Trophoblast cell (in vitro differentiated cells and primary cell): ENCODE measurements around the gene UBXN2A.

Source experiments
- DNase-seq, 2 donors: peaks; one replicate each; pipeline ENCODE4 v3.0.0-alpha.2; 2016
- H2AFZ ChIP-seq: 2 replicates; pipeline ENCODE4 v1.6.1; 2013; ENCODE audit warnings: low read length, moderate library complexity, mild to moderate bottlenecking; ENCODE audit not compliant: insufficient read depth, poor library complexity
- H2AK5ac ChIP-seq: 2 replicates; pipeline ENCODE4 v1.6.1; 2013; ENCODE audit warnings: mild to moderate bottlenecking, low read length
- H2BK120ac ChIP-seq: 2 replicates; pipeline ENCODE4 v1.6.1; 2013; ENCODE audit warnings: low read length, mild to moderate bottlenecking, moderate library complexity; ENCODE audit not compliant: insufficient read depth, poor library complexity
- H2BK12ac ChIP-seq: 2 replicates; pipeline ENCODE4 v1.6.1; 2013; ENCODE audit warnings: mild to moderate bottlenecking, low read length, moderate library complexity
- H2BK5ac ChIP-seq: 2 replicates; pipeline ENCODE4 v1.6.1; 2013; ENCODE audit warnings: low read length, low read depth, moderate library complexity, mild to moderate bottlenecking; ENCODE audit not compliant: poor library complexity
- H3K14ac ChIP-seq: 2 replicates; pipeline ENCODE4 v1.6.1; 2013; ENCODE audit warnings: mild to moderate bottlenecking, low read length
- H3K18ac ChIP-seq: 2 replicates; pipeline ENCODE4 v1.6.1; 2013; ENCODE audit warnings: mild to moderate bottlenecking, low read length
- H3K23ac ChIP-seq: 2 replicates; pipeline ENCODE4 v1.6.1; 2013; ENCODE audit warnings: low read length
- H3K27ac ChIP-seq: 2 replicates; pipeline ENCODE4 v1.5.1; 2013; ENCODE audit warnings: low read depth, mild to moderate bottlenecking, inconsistent platforms, low read length, moderate library complexity
- H3K27me3 ChIP-seq: 2 replicates; pipeline ENCODE4 v1.6.1; 2013; ENCODE audit warnings: inconsistent platforms, mild to moderate bottlenecking, low read length, moderate library complexity; ENCODE audit not compliant: insufficient read depth
- H3K36me3 ChIP-seq, 2 experiments: 1 replicate in 1 of 2; 2 replicates in 1 of 2; pipeline ENCODE4 v1.6.1; 2013; ENCODE audit warnings: low read length in 2 of 2, mild to moderate bottlenecking in 2 of 2, moderate library complexity in 1 of 2; ENCODE audit not compliant: insufficient read depth in 2 of 2, control insufficient read depth in 1 of 2
- H3K4ac ChIP-seq: 2 replicates; pipeline ENCODE4 v1.6.1; 2013; ENCODE audit warnings: low read depth, mild to moderate bottlenecking, low read length, moderate library complexity
- H3K4me1 ChIP-seq, 2 experiments: 1 replicate in 1 of 2; 2 replicates in 1 of 2; pipeline ENCODE4 v1.6.1; 2013; ENCODE audit warnings: low read length in 2 of 2, mild to moderate bottlenecking in 2 of 2, moderate library complexity in 1 of 2; ENCODE audit not compliant: insufficient read depth in 2 of 2, control insufficient read depth in 1 of 2
- H3K4me2 ChIP-seq: 2 replicates; pipeline ENCODE4 v1.6.1; 2013; ENCODE audit warnings: inconsistent platforms, mild to moderate bottlenecking, low read length, moderate library complexity
- H3K4me3 ChIP-seq: 2 replicates; pipeline ENCODE4 v1.5.1; 2013; ENCODE audit warnings: mild to moderate bottlenecking, low read depth, low read length, inconsistent platforms
- H3K79me1 ChIP-seq: one replicate; pipeline ENCODE4 v1.6.1; 2013; ENCODE audit warnings: low read length
- H3K79me2 ChIP-seq: 2 replicates; pipeline ENCODE4 v1.6.1; 2013; ENCODE audit warnings: low read length, mild to moderate bottlenecking; ENCODE audit not compliant: control insufficient read depth, insufficient read depth, poor library complexity
- H3K9ac ChIP-seq: 2 replicates; pipeline ENCODE4 v1.6.1; 2013; ENCODE audit warnings: mild to moderate bottlenecking, low read length
- H3K9me3 ChIP-seq: 2 replicates; pipeline ENCODE4 v1.6.1; 2013; ENCODE audit warnings: low read depth, mild to moderate bottlenecking, control low read depth, inconsistent platforms, low read length; ENCODE audit not compliant: insufficient read depth
- H4K12ac ChIP-seq: 2 replicates; pipeline ENCODE4 v1.6.1; 2013; ENCODE audit warnings: low read depth, mild to moderate bottlenecking, low read length, moderate library complexity
- H4K8ac ChIP-seq: 2 replicates; pipeline ENCODE4 v1.6.1; 2013; ENCODE audit warnings: low read depth, mild to moderate bottlenecking, low read length, moderate library complexity
- H4K91ac ChIP-seq: one replicate; pipeline ENCODE4 v1.6.1; 2013; ENCODE audit warnings: low read depth, mild to moderate bottlenecking, low read length, moderate library complexity
- WGBS: extraction: QIAGEN DNeasy Blood & Tissue Kit; methylation state at CpG from one replicate; pipeline ENCODE4 v1.1.7; 2013; ENCODE audit warnings: missing lambda C conversion rate; ENCODE audit not compliant: insufficient read length, insufficient coverage; ENCODE audit errors: extremely low coverage; 5-methylcytosine and 5-hydroxymethylcytosine counted together

UBXN2A gene

DNA sequence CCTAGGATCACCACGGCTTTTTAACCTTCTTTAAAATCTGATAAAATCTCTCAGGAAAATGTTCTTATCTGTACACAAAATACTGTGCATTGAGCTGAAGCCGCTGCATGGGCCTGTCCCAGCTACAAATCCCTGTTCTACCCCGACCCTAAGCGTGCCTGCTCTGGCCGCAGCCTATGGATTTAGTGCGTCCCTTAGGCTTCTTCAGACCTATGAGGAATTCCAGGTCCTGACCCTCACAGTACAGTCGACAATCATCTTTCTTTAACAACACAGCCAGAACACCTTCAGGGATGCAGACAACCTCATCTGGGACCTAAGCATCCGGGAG is 107.4 kb downstream of the UBXN2A start:
- Histone ChIP-seq H4K12ac (peak overlapping the region; percentile 97), H3K23ac (no peak overlapping the region), H3K4me2 (peak overlapping the region; percentile 28), H3K9me3 (peaks cover 3% of the 10 kb centered on the region), H2AK5ac (no peak overlapping the region), H2BK12ac (no peak overlapping the region), H3K4ac (no peak overlapping the region), H3K14ac (no peak overlapping the region), H3K27me3 (no peaks in the 10 kb centered on the region), H2BK5ac (no peak overlapping the region), H2AFZ (peak overlapping the region; percentile 89), H3K79me1 (peaks cover 6% of the 10 kb centered on the region), H3K4me3 (no peak overlapping the region), H3K27ac (no peak overlapping the region), H3K9ac (peak overlapping the region; percentile 44), H4K91ac (peak overlapping the region; percentile 58), H3K36me3 (no peaks in the 10 kb centered on the region), H3K79me2 (peaks cover 5% of the 10 kb centered on the region), H4K8ac (peak overlapping the region; percentile 91), H3K18ac (no peak overlapping the region), H3K4me1 (peaks cover 3 to 4% of the 10 kb centered on the region in 2 experiments), H2BK120ac (peak overlapping the region; percentile 53)
- WGBS, result no CpG with 5 or more reads among the region's 8 CpGs
- DNase-seq, result no peak

DNA sequence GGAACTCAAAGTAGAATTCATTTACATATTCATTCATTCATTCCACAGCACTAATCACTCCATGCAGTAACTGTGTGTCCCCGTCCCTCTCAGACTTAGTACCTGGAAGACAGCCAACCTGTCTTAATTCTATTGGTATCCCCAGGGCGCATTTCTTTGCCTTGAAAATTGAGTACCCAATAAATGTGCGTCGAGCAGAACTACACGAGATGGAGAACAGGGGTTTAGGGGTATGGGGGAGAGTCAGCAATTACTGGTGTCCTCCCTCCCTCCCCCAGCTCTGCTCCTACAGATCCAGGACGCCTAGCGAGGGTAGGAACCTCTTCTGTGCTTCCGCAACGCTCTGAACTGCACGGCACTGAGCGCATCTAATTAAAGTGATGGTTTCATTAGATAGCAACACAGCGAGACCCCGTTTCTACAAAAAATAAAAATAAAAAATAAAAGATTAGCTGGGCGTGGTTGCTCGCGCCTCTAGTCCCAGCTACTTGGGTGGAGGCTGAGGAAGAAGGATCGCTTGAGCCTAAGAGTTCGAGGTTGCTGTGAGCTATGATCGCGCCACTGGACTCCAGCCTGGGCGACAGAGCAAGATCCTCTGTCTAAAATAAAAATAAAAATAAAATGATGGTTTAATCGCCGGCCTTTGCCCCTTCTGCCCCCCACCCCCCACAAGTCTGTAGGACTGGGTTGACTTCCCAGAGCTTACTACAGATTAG is 108.7 kb downstream of the UBXN2A start:
- H3K4me3 ChIP-seq, result no peak overlapping the region
- no peak overlapping the region for H3K14ac ChIP-seq
- no peak overlapping the region for H3K9ac ChIP-seq
- H2AK5ac ChIP-seq, result no peak overlapping the region
- no peak overlapping the region for H4K12ac ChIP-seq
- peak overlapping the region; percentile 81 for H3K4me2 ChIP-seq
- no peak overlapping the region for H4K8ac ChIP-seq
- no CpG with 5 or more reads among the region's 23 CpGs for WGBS
- H3K4me1 ChIP-seq, result peaks cover 3 to 4% of the 10 kb centered on the region in 2 experiments
- no peak overlapping the region for H4K91ac ChIP-seq
- H2AFZ ChIP-seq, result peak overlapping the region; percentile 70
- H3K4ac ChIP-seq, result no peak overlapping the region
- no peak overlapping the region for H2BK120ac ChIP-seq
- no peaks in the 10 kb centered on the region for H3K27me3 ChIP-seq
- no peak overlapping the region for H3K23ac ChIP-seq
- no peak overlapping the region for H2BK5ac ChIP-seq
- H3K79me2 ChIP-seq, result peaks cover 5% of the 10 kb centered on the region
- no peak overlapping the region for H2BK12ac ChIP-seq
- DNase-seq, result no peak
- peaks cover 3% of the 10 kb centered on the region for H3K9me3 ChIP-seq
- H3K36me3 ChIP-seq, result no peaks in the 10 kb centered on the region
- H3K27ac ChIP-seq, result no peak overlapping the region
- H3K79me1 ChIP-seq, result peaks cover 6% of the 10 kb centered on the region
- H3K18ac ChIP-seq, result no peak overlapping the region

DNA sequence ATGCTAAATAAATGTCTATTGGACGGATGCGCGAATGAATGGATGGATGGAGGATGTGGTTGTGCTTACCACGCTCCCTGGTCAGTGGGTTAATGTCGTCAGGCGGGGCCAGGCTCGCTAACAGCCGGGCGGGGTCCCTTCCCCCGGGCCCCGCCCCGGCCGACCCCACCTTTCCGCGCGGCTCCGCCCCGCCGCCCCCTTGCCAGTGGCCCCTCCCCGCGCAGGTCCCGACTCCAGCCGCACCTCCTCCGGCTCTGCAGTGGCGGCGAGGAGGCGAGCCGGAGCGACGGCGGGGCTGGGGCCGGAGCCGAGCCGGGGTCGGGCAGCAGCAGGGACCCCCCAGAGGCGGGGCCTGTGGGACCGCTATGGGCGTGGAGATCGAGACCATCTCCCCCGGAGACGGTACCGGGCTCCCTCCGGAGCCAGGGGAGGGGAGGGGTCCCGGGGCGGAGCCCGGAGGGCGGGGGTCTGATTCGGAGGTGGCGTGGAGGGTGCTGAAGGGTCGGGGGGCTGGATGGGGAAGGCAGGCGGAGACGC is 109.3 kb downstream of the UBXN2A start, which contains the start of gene FKBP1B:
Gene FKBP1B (plus strand): TSS at position 257 of the 537 bp plus-strand sequence. CDS start 109 bp downstream, at position 366.
- Histone ChIP-seq H3K14ac (peak within 1 kb of the TSS; percentile 69), H3K27ac (no peak within 1 kb of the TSS), H2BK120ac (no peak within 1 kb of the TSS), H3K79me2 (peaks cover 5% of the 10 kb centered on the region), H3K9ac (peak within 1 kb of the TSS; percentile 10), H3K4ac (peak within 1 kb of the TSS; percentile 16), H3K4me1 (peaks cover 3 to 4% of the 10 kb centered on the region in 2 experiments), H3K79me1 (peaks cover 6% of the 10 kb centered on the region), H4K91ac (peak within 1 kb of the TSS; percentile 32), H3K18ac (peak within 1 kb of the TSS; percentile 50), H3K9me3 (peaks cover 3% of the 10 kb centered on the region), H2BK5ac (no peak within 1 kb of the TSS), H4K12ac (peak within 1 kb of the TSS; percentile 80), H3K27me3 (no peaks in the 10 kb centered on the region), H2AK5ac (no peak within 1 kb of the TSS), H3K4me3 (peak within 1 kb of the TSS; percentile 78), H3K4me2 (peak within 1 kb of the TSS; percentile 81), H3K23ac (no peak within 1 kb of the TSS), H2AFZ (peak within 1 kb of the TSS; percentile 94), H2BK12ac (no peak within 1 kb of the TSS), H4K8ac (peak within 1 kb of the TSS; percentile 71), H3K36me3 (no peaks in the 10 kb centered on the region)
- peak; percentile 17 to 62 for DNase-seq
- no CpG with 5 or more reads among the region's 52 CpGs for WGBS

DNA sequence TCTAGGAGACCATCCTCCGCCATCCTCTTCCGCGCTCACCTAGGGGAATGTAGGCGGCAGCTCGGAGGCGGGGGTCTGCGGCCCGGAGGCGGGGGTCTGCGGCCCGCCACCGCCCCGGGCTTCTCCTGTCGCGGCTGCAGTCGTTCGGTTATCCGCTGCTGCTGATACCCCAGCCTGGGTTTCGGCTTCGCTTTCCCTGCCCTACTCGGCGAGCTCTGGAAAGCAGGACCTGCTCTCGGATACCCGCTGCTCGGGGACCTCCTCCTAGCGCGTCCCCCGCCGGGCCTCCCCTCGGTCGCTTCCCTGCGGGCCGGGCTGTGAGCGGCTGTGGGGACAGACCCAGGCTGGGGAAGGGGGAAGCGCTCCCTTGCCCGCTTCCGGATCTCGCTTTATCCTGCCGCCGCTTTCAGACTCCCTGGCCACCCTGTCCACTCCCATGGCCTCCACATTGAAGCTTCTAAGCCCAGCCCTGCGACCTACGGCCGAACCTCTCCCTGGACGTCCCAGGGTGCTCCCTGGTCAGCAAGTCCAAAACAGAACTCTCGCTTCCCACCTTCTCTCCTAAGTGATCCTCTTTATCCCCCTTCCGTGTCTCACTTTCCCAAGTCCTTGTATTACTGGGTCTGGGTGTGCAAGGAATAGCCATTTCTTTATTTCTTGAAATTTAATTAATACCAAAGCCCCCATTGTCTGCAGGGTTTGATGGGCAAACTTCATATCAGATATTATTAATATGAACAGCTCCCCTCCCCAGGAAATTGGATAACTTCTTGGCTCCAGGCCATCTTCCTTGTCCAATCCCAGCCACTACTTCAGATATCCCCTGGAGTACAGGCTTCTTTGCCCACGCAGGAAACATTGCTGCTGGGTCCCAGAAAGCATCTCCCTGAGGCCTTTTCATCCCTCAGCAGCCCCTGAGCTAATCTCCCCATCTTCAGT is 110.0 kb downstream of the UBXN2A start:
- peak overlapping the region; percentile 16 for H3K4ac ChIP-seq

More for the DNA sequence above, 110.0 kb downstream of the UBXN2A start:
- no CpG with 5 or more reads among the region's 47 CpGs for WGBS
- H2BK5ac ChIP-seq, result no peak overlapping the region
- H3K4me2 ChIP-seq, result peak overlapping the region; percentile 81
- H3K79me1 ChIP-seq, result peaks cover 6% of the 10 kb centered on the region
- peak overlapping the region; percentile 32 for H4K91ac ChIP-seq
- H3K14ac ChIP-seq, result peak overlapping the region; percentile 69
- no peaks in the 10 kb centered on the region for H3K27me3 ChIP-seq
- peak overlapping the region; percentile 94 for H2AFZ ChIP-seq
- no peak overlapping the region for H2AK5ac ChIP-seq
- H3K4me3 ChIP-seq, result peak overlapping the region; percentile 78
- H2BK12ac ChIP-seq, result no peak overlapping the region
- peak overlapping the region; percentile 10 for H3K9ac ChIP-seq
- no peaks in the 10 kb centered on the region for H3K36me3 ChIP-seq
- peaks cover 3% of the 10 kb centered on the region for H3K9me3 ChIP-seq
- H3K23ac ChIP-seq, result no peak overlapping the region
- H3K18ac ChIP-seq, result peak overlapping the region; percentile 50
- H3K4me1 ChIP-seq, result peaks cover 3 to 4% of the 10 kb centered on the region in 2 experiments
- peak in 1 of 2 donors; percentile 40 for DNase-seq
- H4K8ac ChIP-seq, result peak overlapping the region; percentile 71
- peak overlapping the region; percentile 80 for H4K12ac ChIP-seq
- no peak overlapping the region for H3K27ac ChIP-seq
- peaks cover 5% of the 10 kb centered on the region for H3K79me2 ChIP-seq
- no peak overlapping the region for H2BK120ac ChIP-seq
